ENCODE results near the gene KDM8.
"Not testable (repeated sequence)": the region's sequence is repeated elsewhere in the genome, so short reads cannot be mapped to it uniquely, and the experiment has no call there.

The KDM8 gene

GRCh38 chr16:27246439-27246838 is 43.1 kb downstream of the KDM8 start:
- no peak overlapping the region for H3K9ac ChIP-seq
- H3K4me1 ChIP-seq (ENCODE audit: low read depth, poor library complexity, severe bottlenecking) = no peaks in the 10 kb centered on the region
- H3K4me2 ChIP-seq = no peak overlapping the region
- no peak overlapping the region for H2AFZ ChIP-seq (ENCODE audit: low read depth)
- H3K4me3 ChIP-seq (IDR thresholded peaks at IDR 0.05; ENCODE audit: insufficient read depth, low read depth, low read length) = no peak overlapping the region
- H3K27ac ChIP-seq = no peak overlapping the region
- H3K79me2 ChIP-seq (ENCODE audit: insufficient read depth, low read depth) = no peaks in the 10 kb centered on the region
- no peaks in the 10 kb centered on the region for H3K36me3 ChIP-seq (ENCODE audit: insufficient read depth)
- no peak for TF ChIP-seq CTCF (conservative IDR thresholded peaks at IDR 0.05; ENCODE audit: low read depth, low read length)
- H3K27me3 ChIP-seq (ENCODE audit: insufficient read depth, low read depth) = no peaks in the 10 kb centered on the region
- H4K20me1 ChIP-seq (ENCODE audit: insufficient read depth) = no peaks in the 10 kb centered on the region

GRCh38 chr16:27247076-27247475 is 43.8 kb downstream of the KDM8 start:
- H3K4me1 ChIP-seq (ENCODE audit: low read depth, poor library complexity, severe bottlenecking); H3K9ac ChIP-seq; H4K20me1 ChIP-seq (ENCODE audit: insufficient read depth); H3K27ac ChIP-seq; H3K4me2 ChIP-seq; H3K27me3 ChIP-seq (ENCODE audit: insufficient read depth, low read depth); H2AFZ ChIP-seq (ENCODE audit: low read depth); H3K4me3 ChIP-seq (IDR thresholded peaks at IDR 0.05; ENCODE audit: insufficient read depth, low read depth, low read length); H3K79me2 ChIP-seq (ENCODE audit: insufficient read depth, low read depth); H3K36me3 ChIP-seq (ENCODE audit: insufficient read depth): not testable (repeated sequence)

- H3K4me2 ChIP-seq = no peak overlapping the region
- H3K36me3 ChIP-seq (ENCODE audit: insufficient read depth) = no peaks in the 10 kb centered on the region
- no peak overlapping the region for H3K27ac ChIP-seq
- H3K4me1 ChIP-seq (ENCODE audit: low read depth, poor library complexity, severe bottlenecking) = no peaks in the 10 kb centered on the region
- no peak overlapping the region for H3K4me3 ChIP-seq (IDR thresholded peaks at IDR 0.05; ENCODE audit: insufficient read depth, low read depth, low read length)
- H2AFZ ChIP-seq (ENCODE audit: low read depth) = no peak overlapping the region
- no peaks in the 10 kb centered on the region for H3K79me2 ChIP-seq (ENCODE audit: insufficient read depth, low read depth)
- no peaks in the 10 kb centered on the region for H4K20me1 ChIP-seq (ENCODE audit: insufficient read depth)
- no peak for TF ChIP-seq CTCF (conservative IDR thresholded peaks at IDR 0.05; ENCODE audit: low read depth, low read length)
- H3K27me3 ChIP-seq (ENCODE audit: insufficient read depth, low read depth) = no peaks in the 10 kb centered on the region
- H3K9ac ChIP-seq = no peak overlapping the region
Measured at GRCh38 chr16:27248036-27248435, 44.7 kb downstream of the KDM8 start.

- not testable (repeated sequence) for H3K36me3 ChIP-seq (ENCODE audit: insufficient read depth); H2AFZ ChIP-seq (ENCODE audit: low read depth); H3K27ac ChIP-seq; H3K4me2 ChIP-seq; H3K4me3 ChIP-seq (IDR thresholded peaks at IDR 0.05; ENCODE audit: insufficient read depth, low read depth, low read length); H3K27me3 ChIP-seq (ENCODE audit: insufficient read depth, low read depth); H3K9ac ChIP-seq; H3K4me1 ChIP-seq (ENCODE audit: low read depth, poor library complexity, severe bottlenecking); H4K20me1 ChIP-seq (ENCODE audit: insufficient read depth); H3K79me2 ChIP-seq (ENCODE audit: insufficient read depth, low read depth)
Measured at GRCh38 chr16:27248886-27249285, 45.6 kb downstream of the KDM8 start.

GRCh38 chr16:27251541-27252205 is 48.3 kb downstream of the KDM8 start:
- H2AFZ ChIP-seq (ENCODE audit: low read depth) = no peak overlapping the region

More at GRCh38 chr16:27251541-27252205, 48.3 kb downstream of the KDM8 start:
- H3K9ac ChIP-seq = no peak overlapping the region
- no peaks in the 10 kb centered on the region for H4K20me1 ChIP-seq (ENCODE audit: insufficient read depth)
- no peaks in the 10 kb centered on the region for H3K36me3 ChIP-seq (ENCODE audit: insufficient read depth)
- no peaks in the 10 kb centered on the region for H3K79me2 ChIP-seq (ENCODE audit: insufficient read depth, low read depth)
- no peaks in the 10 kb centered on the region for H3K27me3 ChIP-seq (ENCODE audit: insufficient read depth, low read depth)
- no peak overlapping the region for H3K27ac ChIP-seq
- H3K4me1 ChIP-seq (ENCODE audit: low read depth, poor library complexity, severe bottlenecking) = peaks cover 17% of the 10 kb centered on the region
- H3K4me3 ChIP-seq (IDR thresholded peaks at IDR 0.05; ENCODE audit: insufficient read depth, low read depth, low read length) = no peak overlapping the region
- H3K4me2 ChIP-seq = no peak overlapping the region
- TF ChIP-seq CTCF (conservative IDR thresholded peaks at IDR 0.05; ENCODE audit: low read depth, low read length) = no peak

Measured in KMS-11 (cell line).